OCI-M2 (cell line): ENCODE data around the gene CNOT6.
"Not testable (repeated sequence)": the region's sequence is repeated elsewhere in the genome, so short reads cannot be mapped to it uniquely, and the experiment has no call there.

Experiments
- DNase-seq: peaks from one replicate; lab custom pipeline; 2025; ENCODE audit not compliant: unreplicated experiment; lab: John Stamatoyannopoulos, UW

Gene CNOT6

DNA sequence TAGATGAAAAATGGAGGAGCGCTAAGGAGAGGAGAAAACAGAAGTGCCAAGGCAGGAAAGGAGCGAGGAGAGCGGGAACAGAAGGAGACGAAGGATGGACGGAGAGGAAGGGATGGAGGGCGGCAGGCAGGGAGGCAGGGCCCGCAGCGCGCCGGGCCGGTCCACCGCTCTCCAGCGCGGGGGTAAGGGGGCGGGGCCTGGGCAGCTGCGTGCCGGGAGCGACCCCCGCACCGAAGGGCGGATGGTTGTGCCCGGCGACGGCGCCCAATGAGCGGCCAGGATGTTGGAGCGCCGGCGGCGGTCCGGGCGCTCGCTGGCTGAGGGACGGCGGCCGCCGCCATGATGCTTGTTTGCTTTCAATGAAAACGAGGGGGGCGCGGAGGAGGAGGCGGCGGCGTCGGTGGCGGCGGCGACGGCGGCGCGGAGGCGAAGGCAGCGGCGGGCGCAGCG, at the start of gene CNOT6:
Gene CNOT6 (plus strand): TSS at position 320 of the 450 bp plus-strand sequence. CDS start 34,898 bp downstream, outside the sequence.
- no peak for DNase-seq

DNA sequence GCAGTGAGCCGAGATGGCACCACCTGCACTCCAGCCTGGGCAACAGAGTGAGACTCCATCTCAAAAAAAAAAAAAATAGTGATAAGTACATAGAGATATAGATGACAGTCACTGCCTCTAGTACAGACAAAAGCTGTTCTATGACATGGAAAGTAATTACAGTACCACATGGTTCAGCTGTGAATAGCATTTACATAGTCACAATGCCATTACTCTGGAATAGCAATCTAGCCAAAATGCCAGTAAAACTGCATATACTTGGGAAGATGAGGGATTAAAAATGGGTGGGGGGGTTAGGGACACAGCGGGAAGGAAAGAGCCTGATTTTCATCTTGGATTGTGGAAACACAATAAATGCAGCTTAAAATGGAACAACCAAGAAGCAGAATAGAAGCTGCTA, 39.4 kb upstream of the CNOT6 start:
- no peak for DNase-seq

DNA sequence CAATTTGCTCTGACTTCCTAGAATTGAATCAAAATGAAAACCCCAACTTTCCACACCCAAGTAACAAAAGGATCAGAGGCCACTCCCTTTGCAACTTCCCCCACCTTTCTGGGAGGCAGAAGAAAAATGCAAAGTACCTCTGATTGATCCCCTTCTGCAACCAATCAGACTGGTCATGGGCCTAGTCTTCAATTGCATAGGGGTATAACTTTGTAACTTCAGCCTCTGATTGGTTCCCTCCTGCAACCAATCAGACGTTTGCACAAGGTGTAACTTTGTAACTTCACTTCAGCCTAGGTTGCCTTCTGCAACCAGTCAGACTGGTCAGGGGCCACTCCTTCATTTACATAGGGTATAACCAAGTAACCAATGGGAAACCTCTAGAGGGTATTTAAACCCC, 38.3 kb upstream of the CNOT6 start:
- no peak for DNase-seq

DNA sequence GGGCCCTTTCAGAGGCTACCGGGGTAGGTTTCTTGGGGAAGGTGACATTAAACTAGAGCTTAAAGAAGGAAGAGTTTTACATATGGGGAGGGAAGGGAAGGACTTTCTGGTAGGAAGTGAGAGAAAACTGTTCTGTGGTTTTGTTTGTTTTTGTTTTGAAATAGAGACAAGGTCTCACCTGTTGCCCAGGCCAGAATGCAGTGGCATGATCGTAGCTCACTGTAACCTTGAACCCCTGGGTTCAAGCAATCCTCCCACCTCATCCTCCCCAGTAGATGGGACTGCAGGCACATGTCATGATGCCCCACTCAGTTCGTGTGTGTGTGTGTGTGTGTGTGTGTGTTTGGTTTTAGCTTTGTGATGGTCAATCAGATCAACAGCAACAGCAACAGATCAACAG, 37.4 kb upstream of the CNOT6 start:
- no peak for DNase-seq

DNA sequence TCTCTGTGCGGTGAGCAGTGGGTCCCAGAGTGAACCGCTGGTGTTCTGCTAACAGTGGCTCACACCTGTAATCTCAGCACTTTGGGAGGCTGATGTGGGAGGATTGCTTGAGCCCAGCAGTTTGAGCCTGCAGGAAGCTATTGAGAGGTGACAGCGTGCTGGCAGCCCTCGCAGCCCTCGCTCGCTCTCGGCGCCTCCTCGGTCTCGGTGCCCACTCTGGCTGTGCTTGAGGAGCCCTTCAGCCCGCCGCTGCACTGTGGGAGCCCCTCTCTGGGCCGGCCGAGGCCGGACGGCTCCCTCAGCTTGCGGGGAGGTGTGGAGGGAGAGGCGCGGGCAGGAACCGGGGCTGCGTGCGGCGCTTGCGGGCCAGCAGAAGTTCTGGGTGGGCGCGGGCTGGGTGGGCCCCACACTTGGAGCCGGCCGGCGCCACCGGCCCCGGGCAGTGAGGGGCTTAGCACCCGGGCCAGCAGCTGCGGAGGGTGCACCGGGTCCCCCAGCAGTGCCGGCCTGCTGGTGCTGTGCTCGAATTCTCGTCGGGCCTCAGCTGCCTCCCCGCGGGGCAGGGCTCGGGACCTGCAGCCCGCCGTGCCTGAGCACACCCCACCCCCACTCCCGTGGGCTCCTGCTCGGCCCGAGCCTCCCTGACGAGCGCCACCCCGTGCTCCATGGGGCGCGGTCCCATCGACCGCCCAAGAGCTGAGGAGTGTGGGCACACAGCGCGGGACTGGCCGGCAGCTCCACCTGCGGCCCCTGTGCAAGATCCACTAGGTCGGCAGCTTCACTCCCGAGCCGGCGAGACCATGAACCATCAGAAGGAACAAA, 35.1 kb upstream of the CNOT6 start:
- not testable (repeated sequence) for DNase-seq

DNA sequence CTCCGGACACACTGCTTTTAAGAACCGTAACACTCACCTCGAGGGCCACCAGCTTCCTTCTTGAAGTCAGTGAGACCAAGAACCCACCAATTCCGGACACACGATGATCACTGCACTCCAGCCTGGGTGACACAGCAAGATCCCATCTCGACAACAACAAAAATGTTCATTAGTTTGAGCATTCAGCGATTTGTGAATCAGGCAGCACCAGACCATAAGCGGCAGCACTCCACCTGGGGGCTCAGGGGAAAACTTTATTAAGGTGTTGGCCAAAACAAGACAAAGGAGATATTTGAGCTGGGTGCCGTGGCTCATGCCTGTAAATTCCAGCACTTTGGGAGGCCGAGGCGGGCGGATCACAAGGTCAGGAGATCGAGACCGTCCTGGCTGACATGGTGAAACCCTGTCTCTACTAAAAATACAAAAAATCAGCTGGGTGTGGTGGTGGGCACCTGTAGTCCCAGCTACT, 34.5 kb upstream of the CNOT6 start:
- not testable (repeated sequence) for DNase-seq

DNA sequence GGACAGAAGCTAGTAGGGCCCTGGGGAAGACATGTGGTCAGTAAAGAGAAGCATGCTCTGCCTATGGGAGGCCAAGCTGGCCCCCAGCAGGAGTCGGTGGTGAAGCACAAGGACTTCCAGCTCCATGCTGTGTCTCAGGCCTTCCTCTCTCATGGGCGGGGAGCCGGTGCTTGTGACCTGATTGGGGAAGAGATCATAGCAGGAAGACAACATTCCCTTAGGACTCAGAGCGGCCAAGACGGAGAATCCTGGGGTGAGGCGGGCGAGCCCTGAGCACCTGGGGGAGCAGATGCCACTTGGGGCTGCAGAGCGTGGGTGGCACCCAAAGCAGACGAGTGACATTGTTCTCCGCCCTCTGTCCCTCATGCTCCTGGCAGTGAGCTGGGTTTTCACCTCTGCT, 33.3 kb upstream of the CNOT6 start:
- DNase-seq: no peak

DNA sequence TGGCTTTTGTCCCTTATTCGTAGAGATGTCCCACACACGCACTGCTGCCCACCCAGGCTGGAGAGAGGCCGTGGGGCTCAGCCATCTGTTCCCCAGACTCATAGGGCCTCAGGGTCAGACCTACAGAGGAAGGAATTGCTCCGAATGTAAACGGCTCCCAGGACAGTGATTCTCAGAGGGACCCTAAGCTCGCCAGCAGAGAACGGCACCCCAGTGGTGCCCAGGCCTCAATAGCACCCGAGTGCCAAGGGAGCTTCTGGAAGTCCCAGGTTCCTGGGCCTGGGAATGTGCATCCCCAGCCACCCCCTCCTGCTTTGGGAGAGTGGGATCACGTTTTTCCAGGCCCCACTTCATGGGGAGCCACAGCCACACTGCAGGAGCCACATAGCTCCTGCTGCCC, 32.9 kb upstream of the CNOT6 start:
- DNase-seq: no peak

DNA sequence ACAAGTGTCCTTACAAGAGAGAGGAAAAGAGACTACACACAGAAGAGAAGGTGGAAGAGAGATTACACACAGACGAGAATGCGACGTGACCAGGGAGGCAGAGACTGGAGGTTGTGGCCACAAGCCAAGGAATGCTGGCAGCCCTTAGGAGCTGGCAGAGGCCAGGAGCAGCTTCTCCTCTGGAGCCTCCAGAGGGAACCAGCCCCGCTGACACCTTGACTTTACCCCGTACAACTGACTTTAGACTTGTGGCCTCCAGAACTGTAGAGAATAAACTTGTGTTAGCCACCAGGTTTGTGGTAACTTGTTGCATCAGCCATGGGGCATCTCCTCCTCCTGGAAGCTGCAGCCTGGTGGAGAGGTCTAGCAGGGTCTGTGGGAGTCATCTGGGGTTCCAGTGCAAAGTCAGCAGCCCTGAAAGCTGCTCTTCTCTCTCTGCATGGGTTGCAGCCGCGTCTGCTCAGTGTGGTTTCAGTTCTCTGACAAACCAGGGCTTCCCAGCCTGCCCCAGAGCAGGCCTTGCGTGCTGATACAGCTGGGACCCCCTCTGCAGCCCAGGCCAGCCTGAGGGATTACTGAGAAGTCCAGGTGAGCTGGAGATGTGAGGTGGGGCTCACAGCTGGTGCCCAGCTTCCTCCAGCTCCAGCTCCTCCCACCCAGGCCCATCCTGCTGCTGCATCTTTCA, 30.8 kb upstream of the CNOT6 start:
- no peak for DNase-seq

DNA sequence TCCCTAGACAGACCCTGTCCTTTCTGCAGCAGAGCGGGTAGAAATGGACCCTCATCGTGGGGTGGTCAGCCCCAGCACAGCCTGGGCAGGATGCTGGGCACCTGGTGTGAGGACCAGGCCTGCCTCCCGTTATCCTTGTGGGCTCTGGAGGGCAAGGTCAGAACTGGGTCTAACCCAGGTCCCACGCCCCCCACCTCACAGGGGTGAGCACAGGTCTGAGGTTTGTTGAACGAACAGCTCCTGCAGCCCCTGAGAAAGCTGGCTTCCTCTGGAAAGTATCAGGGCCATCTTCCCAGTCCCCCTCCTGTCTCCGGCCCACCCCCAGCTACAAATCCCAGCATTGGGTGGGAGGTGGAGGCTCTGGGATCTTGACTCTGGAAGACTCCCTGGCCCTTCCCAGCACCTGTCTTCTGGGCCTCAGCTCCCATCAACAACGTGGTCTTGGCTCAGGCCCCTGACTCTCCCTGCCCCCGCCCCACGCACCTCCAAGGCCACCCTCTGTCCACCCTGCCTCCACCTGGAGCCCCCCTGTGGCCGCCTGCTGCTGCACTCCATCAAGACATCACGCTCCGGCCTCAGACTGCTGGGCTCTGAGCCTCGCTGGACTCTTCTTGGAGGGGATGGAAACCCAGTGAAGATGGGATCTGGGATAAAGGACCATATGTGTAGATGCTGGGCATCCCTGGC, 30.1 kb upstream of the CNOT6 start:
- DNase-seq: no peak

DNA sequence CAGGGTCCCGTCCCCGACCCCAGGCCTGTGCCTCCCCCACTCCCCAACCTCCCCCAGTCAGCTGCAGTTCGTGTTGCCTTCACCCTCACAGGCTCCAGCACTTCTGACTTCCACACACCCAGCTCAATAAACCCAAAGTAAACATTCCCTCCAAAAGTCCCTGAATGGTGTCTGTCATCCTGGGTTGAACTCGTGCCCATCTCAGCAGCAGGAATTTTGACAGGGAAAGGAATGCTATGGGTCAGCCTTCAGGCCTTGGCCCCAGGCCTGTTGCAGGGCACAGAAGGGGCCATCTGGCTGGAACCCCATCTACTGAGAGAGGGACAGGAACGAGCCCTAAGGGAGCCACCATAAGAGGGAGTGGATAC, 29.6 kb upstream of the CNOT6 start:
- DNase-seq: no peak

DNA sequence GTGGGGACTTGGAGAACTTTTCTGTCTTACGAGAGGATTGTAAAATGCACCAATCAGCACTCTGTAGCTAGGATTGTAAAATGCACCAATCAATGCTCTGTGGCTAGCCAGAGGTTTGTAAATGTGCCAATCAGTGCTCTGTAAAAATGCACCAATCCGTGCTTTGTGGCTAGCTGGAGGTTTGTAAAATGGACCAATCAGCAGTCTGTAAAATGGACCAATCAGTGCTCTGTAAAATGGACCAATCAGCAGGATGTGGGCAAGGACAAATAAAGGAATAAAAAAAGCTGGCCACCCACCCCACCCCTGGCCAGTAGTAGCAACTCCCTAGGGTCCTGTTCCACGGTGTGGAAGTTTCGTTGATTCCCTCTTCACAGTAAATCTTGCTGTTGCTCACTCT, 29.1 kb upstream of the CNOT6 start:
- DNase-seq: not testable (repeated sequence)

DNA sequence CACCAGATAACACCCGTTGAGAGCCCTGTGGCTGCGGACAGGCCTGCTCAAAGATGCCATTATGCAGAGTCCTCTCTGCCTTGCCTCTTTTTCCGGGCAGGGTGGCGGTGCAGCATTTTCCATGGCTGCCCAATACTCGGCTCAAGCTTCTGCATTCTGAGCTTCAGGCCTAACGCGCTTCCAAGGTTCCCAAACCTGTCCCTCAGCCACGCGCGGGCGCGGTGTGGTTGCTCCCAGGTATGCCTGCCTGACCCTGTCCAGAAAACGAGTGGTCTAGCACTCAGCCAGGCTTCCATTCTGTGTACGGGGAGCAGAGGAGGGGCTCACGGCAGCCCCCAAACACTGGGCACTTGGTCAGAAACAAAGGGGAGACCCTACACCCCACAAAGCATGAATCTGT, 27.9 kb upstream of the CNOT6 start:
- DNase-seq: no peak

DNA sequence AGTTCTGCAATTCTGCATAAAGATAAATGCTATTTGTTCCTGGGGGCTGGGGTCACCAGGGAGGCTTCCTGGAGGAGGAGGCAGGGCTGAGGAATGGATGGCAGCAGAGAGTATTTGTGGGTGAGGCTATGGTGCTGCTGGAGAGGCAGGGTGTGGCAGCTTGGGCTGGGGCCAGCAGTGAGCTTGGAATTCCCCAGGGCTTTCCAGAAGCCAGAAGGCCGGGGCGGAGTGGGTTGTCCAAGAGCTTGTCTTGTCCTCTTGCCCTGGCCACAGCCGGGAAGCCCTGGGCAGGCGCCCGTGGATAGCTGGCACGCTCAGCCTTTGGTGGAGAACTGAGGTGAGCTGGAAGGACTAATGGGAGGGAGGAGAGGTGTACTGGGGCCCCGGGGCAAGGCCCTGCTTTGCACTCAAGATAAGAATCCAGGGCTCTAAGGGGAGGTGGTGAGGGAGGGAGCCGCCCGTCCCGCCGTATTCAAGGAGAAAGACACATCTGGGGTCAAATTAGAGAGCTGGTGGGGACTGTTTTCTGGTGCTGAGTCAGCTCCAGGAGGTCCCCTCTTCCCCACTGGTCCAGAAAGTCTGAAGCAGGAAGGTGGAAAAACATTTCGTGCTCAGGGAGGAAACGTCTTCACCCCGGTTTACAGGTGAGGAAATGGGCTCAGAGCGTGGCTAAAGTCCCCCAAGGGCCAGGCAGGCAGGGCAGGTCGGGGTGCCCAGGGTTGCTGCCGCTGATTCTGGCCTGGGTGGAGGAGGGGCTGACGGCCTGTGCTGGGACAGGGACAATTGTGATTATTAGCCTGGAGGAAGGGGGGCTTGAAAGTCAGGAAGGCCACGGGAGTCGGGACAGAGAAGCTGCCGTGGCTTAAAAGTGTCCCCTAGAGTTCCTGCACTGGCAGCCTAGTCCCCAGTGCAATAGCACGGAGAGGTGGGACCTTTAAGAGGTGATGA, 26.9 kb upstream of the CNOT6 start:
- no peak for DNase-seq

DNA sequence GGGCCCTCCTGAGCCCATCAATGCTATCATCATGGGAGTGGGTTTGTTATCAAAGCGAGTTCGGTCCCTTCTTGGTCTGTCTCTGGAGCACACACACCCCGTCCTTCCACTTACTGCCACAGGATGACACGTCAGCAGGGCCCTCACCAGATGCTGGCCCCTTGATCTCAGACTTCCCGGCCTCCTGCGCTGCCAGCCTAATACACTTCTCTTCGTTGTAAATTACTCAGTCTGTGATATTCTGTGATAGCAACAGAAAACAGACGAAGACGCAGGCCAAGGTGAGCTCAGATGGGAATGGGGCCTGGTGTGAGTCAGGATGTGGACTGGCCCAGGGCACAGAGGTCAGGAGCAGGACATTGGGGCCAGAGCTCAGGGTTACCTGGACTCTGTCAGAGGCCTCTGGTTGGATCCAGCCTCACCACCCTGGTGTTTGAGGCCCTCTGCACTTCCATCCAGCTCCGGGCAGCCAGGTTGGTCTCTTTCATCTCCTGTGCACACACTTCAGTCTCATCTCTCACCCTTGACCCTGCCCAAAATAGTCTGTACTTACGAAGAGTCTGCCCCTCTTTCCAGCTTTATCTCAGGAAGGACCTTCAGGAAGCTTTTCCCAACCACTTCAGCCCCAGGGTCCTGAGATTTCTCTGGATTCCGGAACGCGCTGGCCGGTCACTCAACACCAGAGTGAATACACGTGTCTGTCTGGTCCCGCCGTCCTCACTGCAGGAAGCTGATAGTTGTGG, 26.0 kb upstream of the CNOT6 start:
- no peak for DNase-seq

DNA sequence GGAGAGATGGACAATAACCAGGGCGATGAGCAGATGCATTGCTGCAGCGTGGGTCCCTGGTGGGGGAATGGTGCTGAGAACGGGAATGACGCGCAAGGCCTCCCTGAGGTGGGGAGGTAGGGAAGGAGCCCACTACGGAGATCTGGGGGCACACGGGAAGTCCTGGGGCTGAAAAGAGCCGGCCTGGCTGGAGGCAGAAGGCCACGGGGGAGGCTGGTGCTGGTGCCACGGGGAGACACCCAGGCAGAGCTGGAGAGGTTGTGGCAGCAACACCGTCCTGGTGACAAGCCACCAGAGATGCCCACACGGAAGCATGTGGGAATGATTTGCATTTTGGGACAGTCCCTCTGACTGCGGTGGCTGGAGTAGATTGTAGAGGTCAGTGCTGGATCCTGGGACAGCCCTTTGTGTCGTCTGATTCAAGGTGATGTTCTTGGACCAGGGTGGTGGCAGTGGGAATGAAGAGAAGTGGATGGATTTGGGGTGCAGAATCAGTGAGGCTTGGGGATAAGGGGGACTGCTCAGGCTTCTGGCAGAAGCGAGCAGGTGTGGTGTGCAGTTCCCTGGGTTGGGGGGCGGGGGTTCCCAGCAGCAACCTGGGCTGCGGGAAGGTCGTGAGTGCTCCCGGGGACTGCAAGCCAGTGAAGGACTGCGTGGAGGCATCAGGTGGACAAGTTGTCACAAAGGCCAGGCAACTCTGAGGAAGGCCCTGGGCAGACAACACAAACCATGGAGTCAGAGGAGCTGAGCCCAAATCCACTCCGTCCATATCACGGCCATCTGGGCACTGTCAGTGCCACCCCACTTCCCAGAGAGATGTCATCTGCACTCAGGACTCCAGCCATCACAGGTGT, 25.2 kb upstream of the CNOT6 start:
- DNase-seq: no peak

DNA sequence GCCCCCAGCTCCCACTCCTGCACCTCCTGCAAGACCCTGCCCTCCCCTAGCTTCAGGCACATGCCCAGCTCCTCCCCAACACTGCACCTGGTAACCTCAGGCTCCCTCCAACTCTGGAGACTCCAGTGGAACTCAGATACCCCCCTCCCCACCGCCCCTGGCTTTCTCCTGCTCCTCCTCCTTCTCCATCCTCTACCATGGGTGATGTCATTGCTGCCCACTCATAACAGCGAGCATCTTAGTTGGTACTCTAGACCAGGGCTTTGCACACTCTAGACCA, 24.7 kb upstream of the CNOT6 start:
- no peak for DNase-seq

DNA sequence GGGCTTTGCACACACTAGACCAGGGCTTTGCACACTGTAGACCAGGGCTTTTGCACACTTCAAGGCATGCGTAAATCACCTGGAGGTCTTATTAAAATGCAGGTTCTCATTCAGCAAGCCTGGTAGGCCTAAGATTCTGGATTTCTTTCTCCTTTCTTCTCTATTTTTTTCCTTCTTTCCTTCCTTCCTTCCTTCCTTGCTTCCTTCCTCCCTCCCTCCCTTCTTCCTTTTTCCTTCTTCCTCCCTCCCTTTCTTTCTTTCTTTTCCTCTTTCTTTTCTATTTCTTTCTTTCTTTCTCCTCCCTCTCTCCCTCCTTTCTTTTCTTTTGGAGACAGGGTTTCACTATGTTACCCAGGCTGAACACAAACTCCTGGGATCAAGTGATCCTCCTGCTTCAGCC, 24.3 kb upstream of the CNOT6 start:
- no peak for DNase-seq

DNA sequence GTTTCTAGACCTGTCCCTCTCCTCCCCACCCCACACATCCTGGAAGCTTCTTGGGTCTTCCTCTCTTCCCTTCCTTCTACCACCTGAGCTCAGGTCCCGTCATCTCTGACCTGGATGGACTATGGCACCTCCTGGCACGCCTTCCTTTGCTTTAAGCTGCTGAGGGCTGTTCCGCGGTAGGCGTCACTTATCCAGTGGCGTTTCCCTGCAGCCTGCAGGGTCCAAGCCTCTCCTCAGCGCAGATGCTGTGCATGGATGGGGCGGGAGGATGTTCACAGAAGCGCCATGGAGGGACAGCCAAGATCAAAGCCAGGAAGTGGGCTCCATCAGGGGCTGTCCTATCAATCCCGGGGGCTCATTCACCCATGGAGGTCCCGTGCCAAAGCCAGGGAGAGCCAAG, 23.8 kb upstream of the CNOT6 start:
- DNase-seq: no peak
